HCT116 (cell line): ENCODE measurements around the gene AAMP. TPM values are rescaled to one million over a fixed set of nuclear protein-coding genes. Genes with fewer than 3 reads are reported as not detected.

Experiments
- ATAC-seq: fragments of 200-7000 bp; cut with Tn5 transposase; 2 replicates; pipeline ENCODE4 v1.9.1; 2020; ENCODE audit warnings: mild to moderate bottlenecking, moderate library complexity
- BruUV-seq: library from RNA; stranded (reverse); fragments of 400-500 nt; replicated peaks from 2 replicates; lab custom pipeline; 2021; lab: Mats Ljungman, UMichigan
- CTCF ChIA-PET: fragments of 300-600 bp; sonication (Branson Sonifier 250); formaldehyde crosslinking; loops from one replicate; lab custom pipeline; 2021; ENCODE audit warnings: antibody characterized with exemption; lab: Charles Lee
- POLR2A ChIA-PET: fragments of 300-600, 350-600 bp; sonication (Branson Sonifier 250); formaldehyde crosslinking; loops from one replicate; lab custom pipeline; 2021; ENCODE audit warnings: antibody characterized with exemption; lab: Charles Lee
- RAD21 ChIA-PET, 2 experiments: fragments of 300-600 bp; sonication (Branson Sonifier 250); formaldehyde crosslinking; loops; one replicate each; lab custom pipeline; 2023; ENCODE audit warnings: low total read pairs in 2 of 2; ENCODE audit not compliant: uncharacterized antibody in 2 of 2, unreplicated experiment in 2 of 2, low non-redundant PET in 1 of 2; lab: Charles Lee
- DNase-seq: peaks from one replicate; pipeline ENCODE4 v3.0.0-alpha.2; 2010; ENCODE audit warnings: low read depth, low spot score
- H2AFZ ChIP-seq: fragments of 200-600 bp; shearing (Covaris generic), sonication (generic); 2 replicates; pipeline ENCODE4 v1.6.1; 2017; ENCODE audit warnings: low read depth, mixed run types, mixed read lengths, antibody characterized with exemption, low read length; ENCODE audit not compliant: poor library complexity, severe bottlenecking
- H3K27ac ChIP-seq: 2 replicates; pipeline ENCODE4 v1.5.1; 2012; ENCODE audit warnings: low read depth, low read length
- H3K27me3 ChIP-seq: fragments of 200-600 bp; sonication (generic); 2 replicates; pipeline ENCODE4 v1.6.1; 2016; ENCODE audit warnings: mixed run types, low read length, mixed read lengths; ENCODE audit not compliant: insufficient read depth
- H3K36me3 ChIP-seq, 2 experiments: fragments of 200-500 bp in 1 of 2; fragments of 200-600 bp in 1 of 2; sonication (Bioruptor generic) in 1 of 2; sonication (generic) in 1 of 2; 2 replicates each; pipeline versions ENCODE4 v1.5.1 to v1.6.1; 2014 to 2016; ENCODE audit warnings: low read length in 2 of 2, inconsistent platforms in 1 of 2, mixed read lengths in 1 of 2, mixed run types in 1 of 2; ENCODE audit not compliant: insufficient read depth in 2 of 2, control insufficient read depth in 1 of 2
- H3K4me1 ChIP-seq, 2 experiments: fragments of 200-600 bp in 1 of 2; sonication (generic) in 1 of 2; 2 replicates each; pipeline versions ENCODE4 v1.5.1 to v1.6.1; 2012 to 2017; ENCODE audit warnings: low read length in 2 of 2, inconsistent platforms in 1 of 2, mild to moderate bottlenecking in 1 of 2, mixed read lengths in 1 of 2, mixed run types in 1 of 2, moderate library complexity in 1 of 2; ENCODE audit not compliant: insufficient read depth in 2 of 2, control insufficient read depth in 1 of 2
- H3K4me2 ChIP-seq: fragments of 200-600 bp; sonication (generic); 2 replicates; pipeline ENCODE4 v1.6.1; 2017; ENCODE audit warnings: mixed run types, low read length, mixed read lengths
- H3K4me3 ChIP-seq, 2 experiments: fragments of 200-600 bp in 1 of 2; sonication (generic) in 1 of 2; replicated peaks in 1 of 2; 2 replicates each; pipeline ENCODE4 v1.5.1; 2011 to 2016; ENCODE audit warnings: low read length in 2 of 2, control low read depth in 1 of 2, low read depth in 1 of 2, mild to moderate bottlenecking in 1 of 2, mixed read lengths in 1 of 2, mixed run types in 1 of 2
- H3K79me2 ChIP-seq: fragments of 200-600 bp; sonication (generic); 2 replicates; pipeline ENCODE4 v1.6.1; 2017; ENCODE audit warnings: mild to moderate bottlenecking, mixed run types, low read length, moderate library complexity, mixed read lengths; ENCODE audit not compliant: insufficient read depth
- H3K9ac ChIP-seq: fragments of 200-600 bp; sonication (generic); 2 replicates; pipeline ENCODE4 v1.6.1; 2016; ENCODE audit warnings: low read length, mixed read lengths
- H3K9me2 ChIP-seq: fragments of 200-600 bp; sonication (generic), shearing (Covaris generic); 2 replicates; pipeline ENCODE4 v1.6.1; 2017; ENCODE audit warnings: mixed run types, mild to moderate bottlenecking, moderate library complexity; ENCODE audit not compliant: insufficient read depth
- H3K9me3 ChIP-seq, 2 experiments: fragments of 200-500 bp in 1 of 2; fragments of 200-600 bp in 1 of 2; sonication (Bioruptor generic) in 1 of 2; sonication (generic) in 1 of 2; 2 replicates each; pipeline ENCODE4 v1.6.1; 2014 to 2017; ENCODE audit warnings: low read length in 2 of 2, mixed read lengths in 2 of 2, inconsistent platforms in 1 of 2, low read depth in 1 of 2, mild to moderate bottlenecking in 1 of 2, mixed run types in 1 of 2, moderate library complexity in 1 of 2; ENCODE audit not compliant: control insufficient read depth in 1 of 2, insufficient read depth in 1 of 2
- H4K20me1 ChIP-seq: fragments of 200-600 bp; sonication (generic), shearing (Covaris generic); 2 replicates; pipeline ENCODE4 v1.6.1; 2017; ENCODE audit warnings: mixed run types, mild to moderate bottlenecking, moderate library complexity; ENCODE audit not compliant: insufficient read depth
- CTCF ChIP-seq, 3 experiments: fragments of 200-600 bp in 1 of 3; sonication (generic) in 1 of 3; IDR thresholded peaks in 2 of 3; conservative IDR thresholded peaks in 1 of 3; 2 replicates each; pipeline ENCODE4 v1.5.1; 2012 to 2017; ENCODE audit warnings: low read depth in 2 of 3, low read length in 2 of 3, antibody characterized with exemption in 1 of 3, borderline replicate concordance in 1 of 3, control low read depth in 1 of 3, mild to moderate bottlenecking in 1 of 3, mixed read lengths in 1 of 3, mixed run types in 1 of 3, moderate library complexity in 1 of 3; ENCODE audit not compliant: insufficient read depth in 1 of 3
- SIN3A ChIP-seq: IDR thresholded peaks from 2 replicates; pipeline ENCODE4 v1.6.1; 2012; ENCODE audit warnings: low read depth
- YY1 ChIP-seq: IDR thresholded peaks from 2 replicates; pipeline ENCODE4 v1.6.1; 2011; ENCODE audit warnings: low read length, low read depth, moderate library complexity, mild to moderate bottlenecking; ENCODE audit not compliant: insufficient replicate concordance; ENCODE audit errors: extremely low read depth
- intact Hi-C: fragments of 100-400 bp; cut with micrococcal nuclease; formaldehyde crosslinking; loops from 2 replicates; pipeline ENCODE4 v1.10.0; 2022
- total RNA-seq: library from RNA; stranded (reverse); gene quantifications from one replicate; pipeline ENCODE4 v1.2.1, GENCODE V29; 2021; ENCODE audit not compliant: unreplicated experiment

The AAMP gene
- total RNA-seq, 1 experiment from 2014 or later = 111 TPM

GRCh38 chr2:218272531-218273212 lies 2.7 kb upstream of the AAMP start:
- Histone ChIP-seq H3K4me2 (peak overlapping the region; percentile 14; the same call in 1 of the 2 replicates), H2AFZ (no peak overlapping the region), H3K4me3 (no peak overlapping the region), H3K79me2 (peaks cover 23% of the 10 kb centered on the region), H3K27ac (peak overlapping the region; percentile 34), H3K4me1 (peaks cover 13 to 28% of the 10 kb centered on the region in 2 experiments), H3K9me2 (no peaks in the 10 kb centered on the region), H3K36me3 (peaks cover 21 to 29% of the 10 kb centered on the region in 2 experiments; a peak in 3 of 4 replicates), H4K20me1 (no peaks in the 10 kb centered on the region), H3K9ac (no peak overlapping the region), H3K9me3 (no peaks in the 10 kb centered on the region), H3K27me3 (no peaks in the 10 kb centered on the region)
- TF ChIP-seq YY1 (peak; percentile 26), CTCF (IDR thresholded peaks at IDR 0.05 in 2 of 3, conservative IDR thresholded peaks at IDR 0.05 in 1 of 3; ENCODE audit: borderline replicate concordance in 1 of 3, insufficient read depth in 1 of 3, low read depth in 2 of 3, low read length in 2 of 3) (peak in 2 of 3 experiments; percentile 87 to 92; a peak in 4 of 6 replicates), SIN3A (no peak)
- ATAC-seq (peak; percentile 43), DNase-seq (peak; percentile 85)
- intact Hi-C loops = loop anchor here (1.0 to 5.0 kb wide), 5 partner anchors 85 to 574 kb away; no protein-coding TSS in a partner anchor
- POLR2A ChIA-PET = no interaction called here
- no TSS peak for BruUV-seq
- CTCF ChIA-PET = interaction anchor here (0.6 to 2.9 kb wide), 11 partner anchors 9 to 487 kb away, joined by 3 to 22 read pairs (median 4); partner anchors contain the start of genes CATIP and CTDSP1
- RAD21 ChIA-PET = interaction anchor here in 1 of 2 experiments (1.2 kb wide), 1 partner anchor 14 kb away, joined by 3 read pairs; no protein-coding TSS in a partner anchor
